Mucosa of gallbladder (tissue), 1 donor: Measurements from ENCODE around the gene GRK5. TPM values are rescaled to one million over a fixed set of nuclear protein-coding genes. Genes with fewer than 3 reads are reported as not detected.
A peak's percentile ranks its signal among the peaks of the same experiment; 100 is the strongest.
"Not testable (repeated sequence)": the region's sequence is repeated elsewhere in the genome, so short reads cannot be mapped to it uniquely, and the experiment has no call there.

Source experiments
- DNase-seq: peaks from one replicate; pipeline ENCODE4 v3.0.0-alpha.2; 2020; ENCODE audit warnings: low spot score
- total RNA-seq: library from RNA; stranded (reverse); gene quantifications from one replicate; pipeline ENCODE4 v1.2.1, GENCODE V29; 2021
- donor health status: DM: no; HTN: no; CAD: no.

GRK5 gene
- total RNA-seq, 1 donor from 2014 or later: 21.1 TPM

GRCh38 chr10:119250641-119251314, 43.4 kb downstream of the GRK5 start:
- DNase-seq: no peak

GRCh38 chr10:119251315-119251708, 43.9 kb downstream of the GRK5 start:
- DNase-seq: no peak

GRCh38 chr10:119252051-119252465, 44.7 kb downstream of the GRK5 start:
- no peak for DNase-seq

GRCh38 chr10:119252470-119253151, 45.2 kb downstream of the GRK5 start:
- DNase-seq: no peak

- peak; percentile 70 for DNase-seq
Measured at GRCh38 chr10:119253433-119254174, 46.2 kb downstream of the GRK5 start.

- no peak for DNase-seq
Measured at GRCh38 chr10:119254335-119254734, 47.0 kb downstream of the GRK5 start.

- no peak for DNase-seq
Measured at GRCh38 chr10:119256030-119256429, 48.7 kb downstream of the GRK5 start.

GRCh38 chr10:119256897-119257296, 49.5 kb downstream of the GRK5 start:
- no peak for DNase-seq

- no peak for DNase-seq
Measured at GRCh38 chr10:119257899-119258419, 50.6 kb downstream of the GRK5 start.

GRCh38 chr10:119259345-119259744, 52.0 kb downstream of the GRK5 start:
- no peak for DNase-seq

- DNase-seq: not testable (repeated sequence)
Measured at GRCh38 chr10:119261016-119261415, 53.6 kb downstream of the GRK5 start.

- no peak for DNase-seq
Measured at GRCh38 chr10:119263951-119264617, 56.7 kb downstream of the GRK5 start.

- no peak for DNase-seq
Measured at GRCh38 chr10:119265691-119266090, 58.3 kb downstream of the GRK5 start.

GRCh38 chr10:119267384-119267783, 60.0 kb downstream of the GRK5 start:
- no peak for DNase-seq

GRCh38 chr10:119268428-119268827, 61.1 kb downstream of the GRK5 start:
- DNase-seq: no peak

- no peak for DNase-seq
Measured at GRCh38 chr10:119268871-119269506, 61.6 kb downstream of the GRK5 start.

- no peak for DNase-seq
Measured at GRCh38 chr10:119269737-119270136, 62.4 kb downstream of the GRK5 start.

GRCh38 chr10:119270762-119271366, 63.5 kb downstream of the GRK5 start:
- peak; percentile 63 for DNase-seq

GRCh38 chr10:119272338-119272734, 65.0 kb downstream of the GRK5 start:
- DNase-seq: not testable (repeated sequence)

GRCh38 chr10:119272736-119273135, 65.4 kb downstream of the GRK5 start:
- DNase-seq: no peak

- no peak for DNase-seq
Measured at GRCh38 chr10:119273413-119273812, 66.0 kb downstream of the GRK5 start.
